LNCaP clone FGC (cell line): ENCODE measurements around the gene NCOA1.
"Not testable (repeated sequence)": the region's sequence is repeated elsewhere in the genome, so short reads cannot be mapped to it uniquely, and the experiment has no call there.

Source experiments
- DNase-seq: peaks from one replicate; pipeline ENCODE4 v3.0.0-alpha.2; 2011; ENCODE audit warnings: low read depth
- H3K4me3 ChIP-seq: 2 replicates; pipeline ENCODE4 v1.5.1; 2011; ENCODE audit warnings: mild to moderate bottlenecking, low read depth, low read length, control low read depth
- TF ChIP-seq, protein P1 (sequence below): IDR thresholded peaks from 2 replicates; pipeline ENCODE4 v1.5.1; 2012; ENCODE audit warnings: mild to moderate bottlenecking; ENCODE audit not compliant: control insufficient read depth, insufficient read depth; ENCODE audit errors: extremely low read depth

Gene NCOA1

DNA sequence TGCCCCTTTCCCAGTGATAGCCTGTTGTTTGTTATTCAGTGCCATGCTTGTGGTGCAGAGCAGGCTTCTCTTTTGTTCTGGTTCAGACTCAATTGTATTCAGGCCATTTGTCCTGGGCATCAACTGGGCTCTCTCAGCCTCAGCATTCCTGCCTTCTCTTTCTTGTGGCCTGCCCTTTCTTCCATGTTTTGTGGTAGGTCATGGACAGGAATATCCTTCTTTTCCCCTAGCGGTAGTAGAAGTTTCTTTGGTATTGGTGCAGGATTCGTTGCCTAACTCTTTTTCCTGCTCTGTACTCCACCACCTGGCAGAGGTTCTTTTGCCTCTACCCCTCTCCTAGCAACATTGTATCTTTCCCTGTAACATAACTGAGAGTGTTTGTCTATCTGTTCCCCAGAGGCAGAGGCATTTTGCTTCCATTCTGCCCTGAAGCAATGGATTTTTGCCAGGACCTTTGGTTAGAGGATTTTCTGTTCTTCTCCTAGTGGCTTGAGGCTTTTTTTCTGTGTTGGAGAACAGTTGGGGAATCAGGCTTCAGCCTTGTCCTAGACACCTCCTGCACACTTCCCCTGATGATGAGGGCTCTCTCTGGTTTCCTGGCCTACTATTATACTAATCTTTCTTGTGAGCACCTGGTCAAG, 68.5 kb downstream of the NCOA1 start:
- DNase-seq: peak; percentile 36
- TF ChIP-seq, protein P1, sequence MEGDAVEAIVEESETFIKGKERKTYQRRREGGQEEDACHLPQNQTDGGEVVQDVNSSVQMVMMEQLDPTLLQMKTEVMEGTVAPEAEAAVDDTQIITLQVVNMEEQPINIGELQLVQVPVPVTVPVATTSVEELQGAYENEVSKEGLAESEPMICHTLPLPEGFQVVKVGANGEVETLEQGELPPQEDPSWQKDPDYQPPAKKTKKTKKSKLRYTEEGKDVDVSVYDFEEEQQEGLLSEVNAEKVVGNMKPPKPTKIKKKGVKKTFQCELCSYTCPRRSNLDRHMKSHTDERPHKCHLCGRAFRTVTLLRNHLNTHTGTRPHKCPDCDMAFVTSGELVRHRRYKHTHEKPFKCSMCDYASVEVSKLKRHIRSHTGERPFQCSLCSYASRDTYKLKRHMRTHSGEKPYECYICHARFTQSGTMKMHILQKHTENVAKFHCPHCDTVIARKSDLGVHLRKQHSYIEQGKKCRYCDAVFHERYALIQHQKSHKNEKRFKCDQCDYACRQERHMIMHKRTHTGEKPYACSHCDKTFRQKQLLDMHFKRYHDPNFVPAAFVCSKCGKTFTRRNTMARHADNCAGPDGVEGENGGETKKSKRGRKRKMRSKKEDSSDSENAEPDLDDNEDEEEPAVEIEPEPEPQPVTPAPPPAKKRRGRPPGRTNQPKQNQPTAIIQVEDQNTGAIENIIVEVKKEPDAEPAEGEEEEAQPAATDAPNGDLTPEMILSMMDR: no peak
- H3K4me3 ChIP-seq: no peak overlapping the region

GRCh38 chr2:24565537-24565936, 74.5 kb downstream of the NCOA1 start:
- TF ChIP-seq, protein P1: no peak
- DNase-seq: no peak
- no peak overlapping the region for H3K4me3 ChIP-seq

GRCh38 chr2:24566209-24566608, 75.2 kb downstream of the NCOA1 start:
- TF ChIP-seq, protein P1: no peak
- DNase-seq: no peak
- no peak overlapping the region for H3K4me3 ChIP-seq

DNA sequence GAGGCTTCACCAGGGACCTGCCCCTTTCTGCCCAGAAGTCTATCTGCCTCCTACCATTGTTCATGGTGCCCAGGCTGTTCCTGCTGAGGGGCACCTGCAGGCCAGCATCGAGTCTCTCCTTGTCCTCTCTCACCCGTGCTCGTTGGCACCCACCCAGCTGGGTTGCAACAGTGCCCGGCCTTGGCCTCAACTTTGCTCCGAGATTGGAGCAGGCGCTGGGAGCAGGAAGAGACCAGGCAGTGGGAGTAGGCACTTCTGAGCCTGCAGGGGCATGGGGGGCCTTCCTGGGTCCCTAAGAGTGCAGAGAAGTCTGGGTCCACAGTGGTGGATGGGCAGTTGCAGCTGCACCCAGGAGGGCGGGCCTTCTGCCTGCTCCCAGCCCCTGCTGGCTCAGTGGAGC, 75.6 kb downstream of the NCOA1 start:
- H3K4me3 ChIP-seq: no peak overlapping the region
- no peak for DNase-seq
- TF ChIP-seq, protein P1: no peak

- TF ChIP-seq, protein P1: no peak
- DNase-seq: peak; percentile 71
- H3K4me3 ChIP-seq: no peak overlapping the region
Observed at GRCh38 chr2:24568551-24568950, 77.5 kb downstream of the NCOA1 start.

DNA sequence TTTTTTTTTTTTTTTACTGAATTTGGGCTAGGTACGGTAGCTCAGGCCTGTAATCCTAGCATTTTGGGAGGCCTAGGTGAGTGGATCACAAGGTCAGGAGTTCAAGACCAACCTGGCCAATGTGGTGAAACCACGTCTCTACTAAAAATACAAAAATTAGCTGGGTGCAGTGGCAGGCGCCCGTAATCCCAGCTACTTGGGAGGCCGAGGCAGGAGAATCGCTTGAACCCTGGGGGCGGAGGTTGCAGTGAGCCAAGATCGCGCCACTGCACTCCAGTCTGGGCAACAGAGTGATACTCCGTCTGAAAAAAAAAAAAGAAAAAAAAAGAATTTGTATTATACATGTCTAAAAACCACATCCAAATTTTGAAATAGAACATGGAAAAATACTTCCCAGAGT, 78.5 kb downstream of the NCOA1 start:
- H3K4me3 ChIP-seq: not testable (repeated sequence)

GRCh38 chr2:24570225-24570624, 79.2 kb downstream of the NCOA1 start:
- no peak for DNase-seq
- H3K4me3 ChIP-seq: no peak overlapping the region
- TF ChIP-seq, protein P1: no peak

More for the DNA sequence above, 78.5 kb downstream of the NCOA1 start:
- DNase-seq: not testable (repeated sequence)
